MM.1S (cell line): ENCODE measurements around the gene EGR4.

Experiments used
- DNase-seq: peaks from one replicate; pipeline ENCODE4 v3.0.0-alpha.2; 2015
- H2AFZ ChIP-seq: fragments of 300-600 bp; sonication (generic); 2 replicates; pipeline ENCODE4 v1.6.0; 2016; ENCODE audit warnings: antibody characterized with exemption, low read length
- H3F3A ChIP-seq: fragments of 300-600 bp; sonication (generic); 2 replicates; pipeline ENCODE4 v1.6.1; 2016; ENCODE audit warnings: mild to moderate bottlenecking, antibody characterized with exemption, low read length, moderate library complexity, mixed read lengths; ENCODE audit not compliant: insufficient read depth
- H3K27ac ChIP-seq: fragments of 300-600 bp; sonication (generic); 2 replicates; pipeline ENCODE4 v1.5.1; 2016; ENCODE audit warnings: mild to moderate bottlenecking, low read length
- H3K27me3 ChIP-seq: fragments of 300-600 bp; sonication (generic); replicated peaks from 2 replicates; pipeline ENCODE4 v1.6.0; 2016; ENCODE audit warnings: low read length; ENCODE audit not compliant: insufficient read depth
- H3K36me3 ChIP-seq: fragments of 300-600 bp; sonication (generic); replicated peaks from 2 replicates; pipeline ENCODE4 v1.6.1; 2016; ENCODE audit warnings: mild to moderate bottlenecking, low read length, mixed read lengths; ENCODE audit not compliant: insufficient read depth
- H3K4me1 ChIP-seq: fragments of 300-600 bp; sonication (generic); 2 replicates; pipeline ENCODE4 v1.6.1; 2016; ENCODE audit warnings: low read length, mixed read lengths
- H3K4me2 ChIP-seq: fragments of 300-600 bp; sonication (generic); 2 replicates; pipeline ENCODE4 v1.6.0; 2016; ENCODE audit warnings: low read depth, low read length
- H3K4me3 ChIP-seq: fragments of 300-600 bp; sonication (generic); 2 replicates; pipeline ENCODE4 v1.5.1; 2016; ENCODE audit warnings: low read length, mixed read lengths
- H3K79me2 ChIP-seq: fragments of 300-600 bp; sonication (generic); 2 replicates; pipeline ENCODE4 v1.6.1; 2016; ENCODE audit warnings: mixed run types, low read length, mixed read lengths
- H3K9ac ChIP-seq: fragments of 300-600 bp; sonication (generic); 2 replicates; pipeline ENCODE4 v1.6.1; 2016; ENCODE audit warnings: low read length, mixed read lengths
- H3K9me2 ChIP-seq: fragments of 300-600 bp; sonication (generic); replicated peaks from 2 replicates; pipeline ENCODE4 v1.6.1; 2016; ENCODE audit warnings: mild to moderate bottlenecking, low read length, mixed read lengths; ENCODE audit not compliant: insufficient read depth
- H3K9me3 ChIP-seq: fragments of 300-600 bp; sonication (generic); replicated peaks from 2 replicates; pipeline ENCODE4 v1.6.1; 2016; ENCODE audit warnings: mild to moderate bottlenecking, low read length, mixed read lengths; ENCODE audit not compliant: insufficient read depth
- H4K20me1 ChIP-seq: fragments of 300-600 bp; sonication (generic); 2 replicates; pipeline ENCODE4 v1.6.1; 2016; ENCODE audit warnings: mild to moderate bottlenecking, low read length, moderate library complexity, mixed read lengths; ENCODE audit not compliant: insufficient read depth
- CTCF ChIP-seq: fragments of 300-600 bp; sonication (generic); IDR thresholded peaks from 2 replicates; pipeline ENCODE4 v1.5.1; 2016; ENCODE audit warnings: antibody characterized with exemption, low read length, mixed read lengths
- EZH2 ChIP-seq: fragments of 300-600 bp; sonication (generic); optimal IDR thresholded peaks from 2 replicates; pipeline ENCODE3; 2017; ENCODE audit warnings: low read depth, mild to moderate bottlenecking, antibody characterized with exemption, low read length, mixed read lengths
- EZH2phosphoT487 ChIP-seq: fragments of 300-600 bp; sonication (generic); IDR thresholded peaks from 2 replicates; pipeline ENCODE4 v1.6.1; 2018; ENCODE audit warnings: antibody characterized with exemption, low read length

EGR4 gene

GRCh38 chr2:73289304-73289703 lies 4.0 kb downstream of the EGR4 start:
- Histone ChIP-seq H2AFZ (no peak overlapping the region), H3K79me2 (no peaks in the 10 kb centered on the region), H3K9me3 (no peaks in the 10 kb centered on the region), H3K36me3 (no peaks in the 10 kb centered on the region), H3F3A (no peaks in the 10 kb centered on the region), H3K27me3 (peaks cover 38% of the 10 kb centered on the region), H3K27ac (no peak overlapping the region), H3K9ac (no peak overlapping the region), H3K9me2 (no peaks in the 10 kb centered on the region), H3K4me1 (no peaks in the 10 kb centered on the region), H3K4me2 (no peak overlapping the region), H4K20me1 (no peaks in the 10 kb centered on the region), H3K4me3 (no peak overlapping the region)
- no peak for DNase-seq
- no peak for TF ChIP-seq CTCF
- TF ChIP-seq EZH2phosphoT487: no peak
- TF ChIP-seq EZH2: no peak

GRCh38 chr2:73286134-73286655 lies 7.2 kb downstream of the EGR4 start:
- Histone ChIP-seq H3K9me2 (no peaks in the 10 kb centered on the region), H3K79me2 (peaks cover 14% of the 10 kb centered on the region), H3K27me3 (0 out of 2 replicates have a peak, but pooled peaks cover 12% of the 10 kb centered on the region), H3K27ac (no peak overlapping the region), H4K20me1 (no peaks in the 10 kb centered on the region), H3F3A (no peaks in the 10 kb centered on the region), H3K4me3 (no peak overlapping the region), H3K9me3 (no peaks in the 10 kb centered on the region), H3K4me2 (no peak overlapping the region), H2AFZ (no peak overlapping the region), H3K9ac (no peak overlapping the region), H3K36me3 (no peaks in the 10 kb centered on the region), H3K4me1 (no peaks in the 10 kb centered on the region)
- DNase-seq: no peak
- TF ChIP-seq CTCF: no peak
- no peak for TF ChIP-seq EZH2phosphoT487
- no peak for TF ChIP-seq EZH2

GRCh38 chr2:73285159-73285739 lies 8.1 kb downstream of the EGR4 start:
- peak overlapping the region; percentile 78; the same call in 1 of the 2 replicates for H3K4me3 ChIP-seq
- peak overlapping the region; percentile 83; the same call in 1 of the 2 replicates for H3K4me2 ChIP-seq
- no peaks in the 10 kb centered on the region for H3K9me2 ChIP-seq
- H3F3A ChIP-seq: no peaks in the 10 kb centered on the region
- no peaks in the 10 kb centered on the region for H3K4me1 ChIP-seq
- H3K27me3 ChIP-seq: 0 out of 2 replicates have a peak, but pooled peaks cover 6% of the 10 kb centered on the region
- no peaks in the 10 kb centered on the region for H3K36me3 ChIP-seq
- peaks cover 14% of the 10 kb centered on the region for H3K79me2 ChIP-seq
- H3K27ac ChIP-seq: no peak overlapping the region
- DNase-seq: peak; percentile 14
- H3K9me3 ChIP-seq: no peaks in the 10 kb centered on the region
- H4K20me1 ChIP-seq: no peaks in the 10 kb centered on the region
- no peak overlapping the region for H3K9ac ChIP-seq
- peak overlapping the region; percentile 86 for H2AFZ ChIP-seq
- TF ChIP-seq EZH2: no peak
- no peak for TF ChIP-seq EZH2phosphoT487
